ACC112 (cell line): ENCODE results near the gene CTSH.

Experiments used
- H2AFZ ChIP-seq: fragments of 200-600 bp; sonication (generic); one replicate; pipeline ENCODE4 v1.6.0; 2017; ENCODE audit warnings: antibody characterized with exemption, low read length; ENCODE audit not compliant: unreplicated experiment
- H3K27ac ChIP-seq: fragments of 200-600 bp; sonication (generic); 2 replicates; pipeline ENCODE4 v1.5.1; 2014; ENCODE audit warnings: low read depth, mild to moderate bottlenecking, antibody characterized with exemption, low read length, moderate library complexity
- H3K27me3 ChIP-seq: fragments of 200-600 bp; sonication (generic); 2 replicates; pipeline ENCODE4 v1.6.1; 2014; ENCODE audit warnings: mild to moderate bottlenecking, antibody characterized with exemption, low read length, moderate library complexity, mixed read lengths; ENCODE audit not compliant: insufficient read depth
- H3K36me3 ChIP-seq: fragments of 200-600 bp; sonication (generic); 2 replicates; pipeline ENCODE4 v1.6.1; 2016; ENCODE audit warnings: mild to moderate bottlenecking, antibody characterized with exemption, low read length, moderate library complexity, mixed read lengths; ENCODE audit not compliant: insufficient read depth
- H3K4me1 ChIP-seq: fragments of 200-600 bp; sonication (generic); one replicate; pipeline ENCODE4 v1.6.1; 2016; ENCODE audit warnings: low read length, mixed read lengths; ENCODE audit not compliant: insufficient read depth, unreplicated experiment, control insufficient read depth
- H3K4me3 ChIP-seq: fragments of 200-600 bp; sonication (generic); 2 replicates; pipeline ENCODE4 v1.5.1; 2014; ENCODE audit warnings: mild to moderate bottlenecking, low read depth, low read length
- H3K79me2 ChIP-seq: fragments of 200-600 bp; sonication (generic); one replicate; pipeline ENCODE4 v1.6.0; 2016; ENCODE audit warnings: low read length; ENCODE audit not compliant: control insufficient read depth, unreplicated experiment, insufficient read depth

Gene CTSH

DNA sequence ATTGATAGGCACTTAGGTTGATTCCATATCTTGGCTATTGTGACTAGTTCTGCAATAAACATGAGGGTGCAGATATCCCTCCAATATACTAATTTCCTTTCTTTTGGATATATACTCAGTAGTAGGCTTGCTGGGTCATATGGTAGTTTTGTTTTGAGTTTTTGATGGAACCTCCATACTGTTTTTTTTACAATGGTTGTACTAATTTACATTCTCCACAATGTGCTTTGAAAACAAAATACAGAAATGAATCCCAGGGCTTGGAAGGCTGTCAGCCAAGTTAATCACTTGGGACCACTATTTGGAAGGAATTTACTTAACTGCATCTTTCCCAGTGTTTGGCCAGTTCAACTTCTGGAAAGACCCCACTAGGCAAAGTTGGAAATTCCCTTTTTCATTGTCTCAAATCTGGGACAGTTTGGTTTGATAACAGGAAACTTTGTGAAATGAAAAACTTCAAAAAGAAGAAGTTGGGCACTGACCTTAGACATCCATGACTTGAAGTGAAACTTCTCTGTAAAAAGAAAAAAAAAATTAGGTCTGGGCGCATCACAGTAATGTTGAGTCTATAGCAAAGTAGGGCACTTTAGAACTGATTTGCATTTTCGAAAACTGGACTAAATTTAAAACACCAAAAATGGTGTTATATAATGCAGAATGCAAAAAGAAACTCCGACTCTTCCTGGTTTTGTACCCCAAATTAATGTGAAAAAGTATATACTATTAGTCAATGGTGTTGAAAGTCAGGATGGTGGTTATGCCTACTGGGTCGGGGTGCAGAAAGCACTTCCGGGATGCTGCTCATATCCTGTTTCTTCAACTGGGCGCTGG, 6.0 kb downstream of the CTSH start:
- peaks cover 13% of the 10 kb centered on the region for H3K27me3 ChIP-seq
- no peak overlapping the region for H3K27ac ChIP-seq
- H3K79me2 ChIP-seq = no peaks in the 10 kb centered on the region
- H3K4me1 ChIP-seq = peaks cover 6% of the 10 kb centered on the region
- H3K4me3 ChIP-seq = no peak overlapping the region
- H3K36me3 ChIP-seq = no peaks in the 10 kb centered on the region
- H2AFZ ChIP-seq = no peak overlapping the region

DNA sequence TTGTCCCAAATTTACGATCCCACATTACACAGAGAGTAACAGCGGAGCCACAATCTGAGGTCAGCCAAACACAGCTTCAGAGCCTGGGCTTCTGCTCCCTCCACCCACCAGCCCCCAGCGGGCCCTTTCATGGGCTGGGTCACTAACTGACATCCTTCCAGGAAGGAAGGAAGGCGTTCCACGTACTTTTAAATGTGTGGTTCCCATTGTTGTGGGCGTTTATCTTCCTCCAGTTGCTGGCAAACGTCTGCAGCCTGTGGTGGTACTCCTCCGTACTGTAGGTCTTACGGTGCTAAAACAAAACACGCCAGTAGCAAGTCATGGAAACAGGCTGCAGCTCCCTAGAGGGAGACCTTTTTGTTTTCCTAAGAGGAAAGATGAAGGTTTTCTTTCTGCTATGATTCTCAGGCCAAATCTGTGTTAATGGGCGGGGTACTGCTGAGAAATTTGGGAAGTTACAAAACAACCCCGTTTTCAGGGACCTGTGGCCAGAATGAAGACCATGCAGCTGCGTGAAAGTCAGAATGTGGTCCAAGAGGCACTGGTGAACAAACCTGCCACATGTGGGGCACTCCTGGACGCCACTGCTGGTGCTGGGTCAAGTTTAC, 7.6 kb downstream of the CTSH start:
- H3K27ac ChIP-seq = no peak overlapping the region
- no peak overlapping the region for H2AFZ ChIP-seq
- H3K4me1 ChIP-seq = peaks cover 6% of the 10 kb centered on the region
- no peaks in the 10 kb centered on the region for H3K27me3 ChIP-seq
- H3K4me3 ChIP-seq = no peak overlapping the region
- no peaks in the 10 kb centered on the region for H3K36me3 ChIP-seq
- H3K79me2 ChIP-seq = no peaks in the 10 kb centered on the region

DNA sequence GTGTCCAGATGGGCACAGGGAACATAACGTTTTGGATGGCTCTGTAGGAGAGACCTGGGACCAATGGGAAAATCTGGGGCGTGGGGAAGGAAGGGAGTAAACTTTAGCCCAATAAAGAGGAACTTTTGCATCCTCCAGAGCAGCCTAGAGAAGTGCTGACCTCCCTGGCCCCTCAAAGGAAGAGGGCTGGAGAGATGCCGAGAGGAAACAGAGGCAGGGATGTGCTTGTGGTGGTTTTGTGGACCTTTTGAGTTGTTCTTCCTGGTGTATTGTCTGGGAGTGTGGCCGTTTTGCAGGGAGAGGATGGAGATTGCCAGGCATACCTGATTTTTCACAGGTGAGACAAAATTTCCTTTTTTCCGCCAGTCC, 10.2 kb downstream of the CTSH start:
- Histone ChIP-seq H3K4me3 (no peak overlapping the region), H3K36me3 (no peaks in the 10 kb centered on the region), H3K79me2 (no peaks in the 10 kb centered on the region), H3K27ac (no peak overlapping the region), H3K27me3 (no peaks in the 10 kb centered on the region), H3K4me1 (peaks cover 14% of the 10 kb centered on the region), H2AFZ (no peak overlapping the region)

DNA sequence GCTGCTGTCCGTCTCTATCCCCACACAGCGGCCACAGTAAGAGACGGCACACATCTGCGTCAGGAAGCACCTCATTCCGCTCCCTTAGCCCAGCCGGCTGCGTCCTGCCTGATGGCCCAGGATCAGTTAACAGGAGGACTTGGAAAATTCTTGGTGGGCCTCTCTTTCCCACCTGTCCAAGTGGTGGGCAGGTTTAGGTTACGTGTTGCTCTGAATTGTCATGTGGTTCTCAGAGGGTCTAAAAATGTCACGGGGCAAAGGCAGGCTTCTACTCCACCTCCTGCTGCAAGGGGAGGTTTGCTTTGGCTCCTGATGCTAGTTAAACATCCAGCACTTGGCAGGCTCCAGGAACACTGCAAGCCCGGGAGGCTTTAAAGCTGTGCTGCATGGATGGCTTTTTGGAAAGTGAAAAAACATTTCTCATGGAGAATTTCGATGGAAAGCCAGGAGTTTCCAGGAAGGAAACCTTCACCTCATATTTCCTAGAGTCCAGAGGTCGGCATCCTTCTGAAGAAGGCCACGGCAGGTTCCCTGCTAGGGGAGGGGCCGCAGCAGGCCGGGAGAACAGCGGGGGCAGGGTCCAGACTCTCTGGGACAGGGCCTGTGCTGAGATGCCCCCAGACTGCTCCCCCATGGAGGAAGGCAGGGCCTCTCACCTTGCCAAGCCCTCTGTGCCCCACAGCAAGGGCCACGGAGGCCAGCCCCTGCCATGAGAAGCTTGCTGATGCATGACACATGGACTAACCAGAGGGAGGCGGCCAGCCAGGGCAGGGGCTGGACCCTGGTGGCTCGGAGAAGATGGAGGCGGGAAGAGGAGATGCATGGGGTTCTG, 10.8 kb downstream of the CTSH start:
- Histone ChIP-seq H3K4me1 (peaks cover 12% of the 10 kb centered on the region), H3K27ac (no peak overlapping the region), H3K27me3 (no peaks in the 10 kb centered on the region), H2AFZ (no peak overlapping the region), H3K36me3 (no peaks in the 10 kb centered on the region), H3K79me2 (no peaks in the 10 kb centered on the region), H3K4me3 (no peak overlapping the region)

DNA sequence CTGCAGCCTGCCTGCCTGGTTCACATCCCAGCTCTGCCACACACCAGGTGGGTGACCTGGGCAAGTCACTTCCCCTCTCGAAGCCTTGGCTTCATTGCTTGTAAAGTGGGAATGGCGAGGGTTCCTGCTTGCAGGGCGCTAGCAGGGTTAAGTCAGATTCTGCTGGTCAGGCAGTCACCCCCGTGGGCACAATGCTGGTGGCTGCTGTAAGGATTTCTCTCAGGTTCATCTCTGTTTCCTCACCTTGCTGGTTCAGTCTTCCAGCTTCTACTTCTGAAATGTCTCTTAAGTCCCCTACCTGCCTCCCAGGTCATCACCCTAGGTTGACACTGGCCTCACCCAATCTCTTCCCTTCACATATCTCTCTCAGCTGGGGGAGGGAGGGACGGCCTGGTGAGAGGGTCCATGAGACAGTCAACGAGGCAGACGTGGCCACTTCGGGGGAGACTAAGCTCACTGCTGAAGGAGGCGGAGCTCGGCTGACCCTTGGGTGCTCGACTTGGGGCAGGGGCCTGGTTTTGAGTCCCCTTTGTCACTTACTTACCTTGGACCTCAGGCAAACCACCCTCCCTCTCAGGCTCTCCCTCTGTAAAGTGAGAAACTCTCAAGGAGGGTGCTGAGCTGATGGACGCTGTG, 11.5 kb downstream of the CTSH start:
- Histone ChIP-seq H3K27me3 (no peaks in the 10 kb centered on the region), H3K4me1 (peaks cover 8% of the 10 kb centered on the region), H3K4me3 (no peak overlapping the region), H3K79me2 (no peaks in the 10 kb centered on the region), H3K27ac (no peak overlapping the region), H2AFZ (no peak overlapping the region), H3K36me3 (no peaks in the 10 kb centered on the region)

DNA sequence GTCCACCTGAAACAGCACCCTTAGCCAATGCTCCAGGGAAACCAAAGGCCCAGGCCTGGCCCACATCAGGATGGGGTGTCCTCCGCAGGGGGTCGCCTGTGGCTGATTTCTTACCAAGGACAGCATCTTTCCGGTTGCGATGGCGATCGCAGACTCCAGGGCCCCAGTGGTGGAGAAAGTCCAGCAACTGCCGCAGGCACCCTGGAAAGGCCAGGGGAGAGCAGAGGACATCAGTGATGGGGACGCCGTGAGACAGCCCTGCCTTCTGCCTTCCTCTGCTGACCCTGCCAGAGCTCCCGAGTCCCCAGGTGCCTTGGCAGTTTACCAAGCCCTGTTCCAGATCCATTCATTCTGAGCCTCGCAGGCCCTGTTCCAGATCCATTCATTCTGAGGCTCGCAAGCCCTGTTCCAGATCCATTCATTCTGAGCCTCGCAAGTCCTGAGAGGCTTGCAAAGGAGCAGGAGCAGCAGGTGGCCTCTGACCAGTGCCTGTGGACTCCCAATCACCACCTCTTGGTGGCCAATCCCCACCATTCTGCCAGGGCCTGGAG, 12.5 kb downstream of the CTSH start:
- Histone ChIP-seq H3K4me3 (no peak overlapping the region), H3K27ac (no peak overlapping the region), H3K27me3 (no peaks in the 10 kb centered on the region), H2AFZ (no peak overlapping the region), H3K36me3 (no peaks in the 10 kb centered on the region), H3K4me1 (peaks cover 8% of the 10 kb centered on the region), H3K79me2 (no peaks in the 10 kb centered on the region)

DNA sequence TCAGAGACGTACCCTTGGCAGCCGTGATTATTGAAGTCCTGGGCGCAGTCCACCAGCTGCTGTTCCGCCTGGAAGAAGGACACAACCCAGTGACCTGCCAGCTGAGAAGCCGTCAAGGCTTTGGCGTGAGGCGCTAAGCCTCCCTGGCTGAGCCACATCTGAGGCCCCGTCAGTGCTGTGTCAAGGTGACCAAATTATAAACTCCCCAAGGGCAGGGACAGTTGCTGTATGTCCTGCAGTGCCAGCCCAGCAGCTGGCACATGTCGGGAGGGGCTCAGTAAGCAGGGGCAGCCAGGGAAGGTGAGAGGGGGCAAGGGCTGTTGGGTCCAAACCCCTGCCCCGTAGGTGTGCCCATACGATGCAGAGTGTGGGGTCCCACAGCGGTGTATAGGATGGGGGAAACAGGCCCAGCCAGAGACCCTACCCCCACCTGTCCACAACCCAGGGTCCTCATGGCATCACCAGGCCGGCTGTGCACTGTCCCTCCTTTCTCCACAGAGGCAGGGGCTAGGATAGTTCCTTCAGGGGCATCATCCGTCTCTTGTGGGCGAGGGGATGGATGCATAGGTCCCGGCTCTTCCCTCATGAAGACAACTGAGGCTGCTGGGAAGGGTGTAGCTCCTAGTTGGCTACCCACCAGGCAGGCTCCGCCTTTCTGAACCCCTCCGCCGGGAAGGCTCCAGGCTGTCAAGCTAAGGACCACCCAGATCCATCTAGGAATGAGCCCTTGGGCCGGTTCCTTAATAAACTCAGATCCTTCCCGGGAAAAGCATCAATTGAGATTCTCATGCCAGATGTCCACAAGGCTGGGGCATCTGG, 13.2 kb downstream of the CTSH start:
- Histone ChIP-seq H3K27ac (no peak overlapping the region), H3K4me3 (no peak overlapping the region), H3K36me3 (no peaks in the 10 kb centered on the region), H3K79me2 (no peaks in the 10 kb centered on the region), H2AFZ (no peak overlapping the region), H3K27me3 (no peaks in the 10 kb centered on the region), H3K4me1 (peaks cover 8% of the 10 kb centered on the region)

DNA sequence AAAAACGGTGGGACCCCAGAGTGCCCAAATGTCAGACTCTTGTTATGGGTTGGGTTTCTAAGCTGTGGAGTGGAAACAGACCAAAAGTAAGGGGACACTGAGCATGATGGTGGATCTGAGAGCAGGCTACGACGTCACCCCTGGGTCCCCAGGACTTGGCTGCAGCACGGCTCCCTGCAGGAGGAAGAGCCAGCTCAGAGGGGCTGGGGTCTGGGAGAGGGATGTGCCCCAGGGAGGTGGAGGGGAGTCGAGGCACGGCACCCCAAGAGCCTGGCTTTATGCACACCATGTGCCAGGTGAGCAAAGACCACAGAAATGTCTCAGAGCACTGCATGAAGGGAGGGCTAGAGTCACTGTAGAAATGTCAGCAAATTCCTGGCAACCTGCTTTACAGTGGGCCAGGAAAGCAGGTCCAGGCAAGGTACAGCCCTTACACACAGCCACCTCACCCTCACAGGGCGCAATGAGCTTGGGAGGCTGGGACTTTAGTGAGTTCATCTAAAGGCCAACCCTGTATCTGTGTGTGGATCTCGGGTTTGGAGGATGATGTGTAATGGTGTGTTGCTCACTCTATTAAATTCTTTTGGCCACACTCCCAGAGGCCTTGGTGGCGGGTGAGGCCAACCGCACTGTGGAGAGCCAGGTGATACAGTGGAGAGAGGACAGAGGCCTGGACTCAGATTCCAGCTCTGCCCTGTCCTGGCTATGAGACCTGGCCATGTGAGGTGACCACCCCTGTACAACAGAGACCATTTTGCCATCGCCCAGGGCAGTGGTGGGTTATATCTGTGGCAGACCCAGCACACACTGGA, 14.1 kb downstream of the CTSH start:
- H3K27ac ChIP-seq = no peak overlapping the region
- H2AFZ ChIP-seq = no peak overlapping the region
- no peaks in the 10 kb centered on the region for H3K27me3 ChIP-seq
- H3K4me3 ChIP-seq = no peak overlapping the region
- no peaks in the 10 kb centered on the region for H3K79me2 ChIP-seq
- no peaks in the 10 kb centered on the region for H3K36me3 ChIP-seq
- peaks cover 8% of the 10 kb centered on the region for H3K4me1 ChIP-seq

DNA sequence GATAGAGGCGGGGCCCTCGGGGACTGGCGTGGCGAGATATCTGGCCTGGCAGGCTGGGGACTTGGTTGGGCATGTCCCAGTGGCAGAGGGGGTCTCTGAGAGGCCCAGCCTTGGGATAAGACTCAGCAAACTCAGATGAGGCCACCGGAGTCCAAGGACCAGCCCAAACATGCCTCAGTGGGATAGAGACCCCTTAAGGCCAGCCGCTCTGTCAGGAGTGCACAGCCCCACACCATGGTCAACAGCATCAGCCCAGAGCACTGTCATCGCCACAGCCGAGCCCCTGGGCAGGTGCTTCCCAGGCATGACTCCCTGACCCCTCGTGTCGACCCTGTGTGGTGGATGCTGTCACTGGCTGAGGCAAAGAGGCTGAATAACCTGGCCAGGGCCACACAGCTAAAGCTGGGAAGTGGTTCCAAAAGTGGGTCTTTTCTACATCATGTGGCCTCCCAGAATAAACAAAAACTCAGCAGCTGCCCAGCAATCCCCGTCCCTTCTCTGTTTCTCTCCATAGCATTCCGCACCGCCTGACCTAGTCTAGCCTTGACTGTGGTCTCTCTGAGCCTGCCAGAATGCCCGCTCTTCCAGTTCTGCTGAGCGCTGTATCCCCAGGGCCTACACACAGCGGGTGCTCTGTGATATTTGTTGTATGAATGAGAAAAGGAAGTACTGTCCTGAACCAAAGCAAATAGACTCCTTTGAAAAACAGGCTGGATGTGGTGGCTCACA, 15.1 kb downstream of the CTSH start:
- Histone ChIP-seq H3K36me3 (no peaks in the 10 kb centered on the region), H3K4me1 (peaks cover 8% of the 10 kb centered on the region), H3K79me2 (no peaks in the 10 kb centered on the region), H3K27ac (no peak overlapping the region), H2AFZ (no peak overlapping the region), H3K27me3 (no peaks in the 10 kb centered on the region), H3K4me3 (no peak overlapping the region)
